H1 (cell line): ENCODE results near the gene APOC4. TPM values are rescaled to one million over a fixed set of nuclear protein-coding genes. Genes with fewer than 3 reads are reported as not detected.

Experiments used
- HDAC6 ChIP-seq: IDR thresholded peaks from one replicate; pipeline ENCODE4 v1.7.1; 2012; ENCODE audit warnings: low read depth, mild to moderate bottlenecking, inconsistent platforms, low read length, moderate library complexity
- JUND ChIP-seq: IDR thresholded peaks from 2 replicates; pipeline ENCODE4 v1.6.1; 2011; ENCODE audit warnings: mild to moderate bottlenecking, improper control_type of control experiment, low read length
- polyA plus RNA-seq, 7 experiments: library from polyadenylated mRNA; depleted of rRNA in 3 of 7; stranded (reverse) in 5 of 7; unstranded in 2 of 7; fragments of >200 nt in 5 of 7; fragments of 200-250 nt in 2 of 7; gene quantifications; 1 replicate in 5 of 7; 2 replicates in 1 of 7; 4 replicates in 1 of 7; pipeline versions ENCODE4 v1.2.1 to v1.2.3, GENCODE V29; 2011 to 2013; ENCODE audit warnings: missing spikeins in 2 of 7, mixed read lengths in 2 of 7
- total RNA-seq: library from RNA; stranded (reverse); fragmentation: NEBNext Ultra II Directional; extraction: Animal tissue kit (Norgen Biotek cat#: 25700); gene quantifications from 2 replicates; pipeline ENCODE4 v1.2.1, GENCODE V29; 2021

APOC4 gene
- total and polyA plus RNA-seq, 2 of the 8 experiments (the other 6 are each of a cell fraction or from before 2014, with no cell fraction given): not detected

DNA sequence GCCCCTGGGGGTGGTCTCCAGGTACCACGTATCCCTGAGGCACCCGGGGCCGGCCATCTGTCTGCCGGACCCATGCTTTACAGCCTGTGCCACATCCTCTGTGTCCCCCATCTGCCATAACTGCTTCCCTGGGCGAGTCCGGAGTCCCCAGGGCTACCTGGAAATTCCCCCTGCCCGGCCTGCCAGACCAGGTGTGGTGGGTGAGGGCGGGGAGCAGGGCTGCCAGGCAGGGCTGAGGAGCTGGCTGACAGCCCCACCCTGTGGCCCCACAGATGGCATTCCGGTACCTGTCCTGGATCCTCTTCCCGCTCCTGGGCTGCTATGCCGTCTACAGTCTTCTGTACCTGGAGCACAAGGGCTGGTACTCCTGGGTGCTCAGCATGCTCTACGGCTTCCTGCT lies 48.9 kb downstream of the APOC4 start (continued):
- TF ChIP-seq HDAC6 (no peak), JUND (no peak)
